ENCODE results near the gene DLG2.

The DLG2 gene

DNA sequence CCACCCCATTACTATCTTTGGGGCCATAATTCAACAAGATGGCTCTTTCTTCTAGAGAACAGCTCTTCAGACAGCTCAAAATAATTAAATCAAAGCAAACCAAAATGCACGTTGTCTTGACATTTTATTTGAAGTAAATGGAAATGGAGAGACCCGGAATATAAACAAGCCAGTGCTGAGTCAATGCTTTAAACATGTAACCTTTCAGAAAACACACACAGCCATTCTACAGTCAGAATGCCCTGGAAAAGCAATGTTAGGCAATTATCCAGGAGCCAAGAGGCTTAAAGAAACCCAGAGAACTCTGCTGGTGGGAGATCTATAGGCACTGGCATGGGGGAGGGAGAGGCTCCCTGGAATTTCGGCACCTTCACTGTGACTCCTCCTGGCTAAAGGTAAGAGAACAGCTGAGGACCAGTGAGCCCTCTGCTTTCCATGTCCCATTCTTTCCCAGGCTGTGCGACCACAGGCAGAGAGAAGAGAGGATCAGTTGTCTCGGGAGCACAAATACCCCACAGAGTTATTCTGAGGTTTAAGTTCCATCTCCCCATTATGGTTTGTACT lies 2086.9 kb downstream of the DLG2 start:
- no peak for FAIRE-seq
- no peak for TF ChIP-seq TAF1 (IDR thresholded peaks at IDR 0.05; ENCODE audit: low read depth, low read length)
- TF ChIP-seq POU2F2 (IDR thresholded peaks at IDR 0.05; ENCODE audit: low read depth, low read length): no peak
- TF ChIP-seq PAX5 (IDR thresholded peaks at IDR 0.05; ENCODE audit: insufficient read depth, low read length, severe bottlenecking): no peak
- no peak for TF ChIP-seq SPI1 (IDR thresholded peaks at IDR 0.05; ENCODE audit: low read depth, low read length)
- TF ChIP-seq POLR2AphosphoS5 (IDR thresholded peaks at IDR 0.05; ENCODE audit: low read depth, low read length): no peak
- TF ChIP-seq POLR2A (IDR thresholded peaks at IDR 0.05; ENCODE audit: low read depth, low read length): no peak
- no peak for DNase-seq (ENCODE audit: insufficient read length, low spot score)

DNA sequence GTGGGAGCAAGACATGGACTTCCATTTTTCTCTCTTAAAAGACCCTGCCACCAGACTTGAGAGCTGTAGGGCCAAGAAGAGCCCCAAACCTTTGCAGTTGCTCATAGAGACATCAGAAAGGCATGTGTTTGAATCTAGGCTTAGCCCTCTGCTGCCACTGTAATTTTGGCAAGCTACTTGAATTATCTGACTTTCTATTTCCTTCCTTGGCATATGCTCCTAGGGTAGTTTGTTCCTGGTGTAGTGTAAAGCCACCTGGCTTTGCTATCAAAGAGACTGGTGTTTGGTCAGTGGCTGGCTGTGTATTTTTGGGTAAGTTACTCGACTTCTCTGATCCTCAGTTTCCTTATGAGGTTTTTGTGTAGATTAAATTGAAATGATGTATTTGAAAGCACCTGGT lies 2088.9 kb downstream of the DLG2 start:
- DNase-seq (ENCODE audit: insufficient read length, low spot score) (no peak), FAIRE-seq (no peak)
- TF ChIP-seq TAF1 (IDR thresholded peaks at IDR 0.05; ENCODE audit: low read depth, low read length): no peak

DNA sequence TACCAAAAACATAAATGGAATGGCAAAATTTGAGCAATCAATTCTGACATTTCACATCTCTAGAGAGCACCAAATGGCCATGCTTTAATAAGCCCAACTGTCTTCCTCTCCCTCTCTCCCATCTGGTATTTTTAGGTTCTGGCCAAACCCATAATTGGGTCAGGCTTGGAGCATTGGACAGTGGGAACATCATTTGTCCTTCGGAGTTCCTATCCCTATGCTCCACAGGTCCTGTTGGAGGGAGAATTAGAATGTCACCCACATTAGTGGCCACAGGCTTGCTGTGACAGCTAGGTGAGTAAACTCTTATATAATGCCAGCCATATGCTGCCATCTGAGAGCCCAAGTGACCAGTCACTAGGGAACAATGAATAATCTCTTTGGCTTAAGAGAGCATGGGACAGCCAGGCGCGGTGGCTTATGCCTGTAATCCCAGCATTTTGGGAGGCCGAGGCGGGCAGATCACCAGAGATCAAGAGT lies 2090.0 kb downstream of the DLG2 start:
- TF ChIP-seq POU2F2 (IDR thresholded peaks at IDR 0.05; ENCODE audit: low read depth, low read length): no peak
- FAIRE-seq: no peak
- DNase-seq (ENCODE audit: insufficient read length, low spot score): no peak

DNA sequence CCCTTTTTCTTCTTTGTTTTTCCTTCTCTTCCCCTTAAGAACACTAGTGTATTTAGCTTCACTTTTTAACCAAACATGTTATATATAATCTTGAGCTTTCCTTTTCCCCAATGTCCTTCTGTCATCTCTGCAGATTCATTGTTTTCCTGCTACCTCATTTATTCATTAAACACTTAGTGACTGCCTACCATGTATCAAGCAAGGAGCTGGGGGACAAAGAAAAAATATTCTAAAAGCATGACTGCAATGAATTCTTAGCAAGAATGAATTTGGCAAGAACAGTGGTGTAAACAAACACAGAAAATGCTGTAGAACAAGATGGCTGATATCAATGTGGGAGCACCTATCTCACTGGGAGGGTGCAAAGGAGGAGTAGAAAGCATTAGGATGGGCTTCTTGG lies 2094.0 kb downstream of the DLG2 start:
- TF ChIP-seq SPI1 (IDR thresholded peaks at IDR 0.05; ENCODE audit: low read depth, low read length): no peak
- no peak for TF ChIP-seq PAX5 (IDR thresholded peaks at IDR 0.05; ENCODE audit: insufficient read depth, low read length, severe bottlenecking)
- no peak for TF ChIP-seq TAF1 (IDR thresholded peaks at IDR 0.05; ENCODE audit: low read depth, low read length)
- no peak for TF ChIP-seq POU2F2 (IDR thresholded peaks at IDR 0.05; ENCODE audit: low read depth, low read length)
- no peak for TF ChIP-seq POLR2A (IDR thresholded peaks at IDR 0.05; ENCODE audit: low read depth, low read length)
- no peak for TF ChIP-seq POLR2AphosphoS5 (IDR thresholded peaks at IDR 0.05; ENCODE audit: low read depth, low read length)
- DNase-seq (ENCODE audit: insufficient read length, low spot score): no peak
- FAIRE-seq: no peak

DNA sequence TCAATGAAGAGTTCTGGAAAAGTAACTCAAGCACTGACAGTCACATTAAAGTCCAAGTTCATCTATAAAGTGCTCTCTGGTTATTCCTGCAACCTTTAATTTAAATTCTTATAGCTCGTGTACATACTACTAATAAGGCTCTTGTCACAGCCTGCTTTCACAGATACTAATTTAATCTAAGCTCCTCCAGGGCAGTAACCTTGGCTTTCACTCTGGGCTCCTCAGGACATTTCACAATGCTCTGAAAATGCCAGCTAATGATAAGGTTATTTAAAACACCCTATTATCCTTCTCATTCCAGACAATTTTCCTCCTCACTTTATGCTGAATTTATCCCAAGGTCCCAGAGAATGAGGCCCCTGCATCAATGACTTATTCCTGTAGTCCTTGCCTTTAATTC lies 2098.3 kb downstream of the DLG2 start:
- FAIRE-seq (no peak), DNase-seq (ENCODE audit: insufficient read length, low spot score) (no peak)
- TF ChIP-seq POLR2AphosphoS5 (IDR thresholded peaks at IDR 0.05; ENCODE audit: low read depth, low read length) (no peak), SPI1 (IDR thresholded peaks at IDR 0.05; ENCODE audit: low read depth, low read length) (no peak), PAX5 (IDR thresholded peaks at IDR 0.05; ENCODE audit: insufficient read depth, low read length, severe bottlenecking) (no peak)

DNA sequence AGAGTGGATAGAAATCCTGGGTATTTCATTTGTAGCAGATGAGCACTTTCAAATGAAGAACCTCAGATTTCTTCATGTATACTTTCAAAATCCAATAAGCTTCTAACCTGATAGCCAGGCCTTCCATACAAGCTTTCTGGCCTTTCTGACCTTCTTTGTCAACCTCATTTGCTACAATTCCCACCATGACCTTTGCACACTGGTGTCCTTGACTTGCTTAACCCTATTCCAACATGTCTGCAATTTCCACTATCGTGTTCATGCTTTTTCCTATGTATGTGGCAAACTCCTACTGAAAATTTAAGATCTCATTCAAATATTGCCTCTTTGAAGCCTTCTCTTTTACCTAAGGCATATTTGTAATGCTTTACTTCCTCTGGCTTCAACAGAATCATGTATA lies 2098.9 kb downstream of the DLG2 start:
- FAIRE-seq: no peak
- no peak for TF ChIP-seq POLR2A (IDR thresholded peaks at IDR 0.05; ENCODE audit: low read depth, low read length)
- no peak for TF ChIP-seq PAX5 (IDR thresholded peaks at IDR 0.05; ENCODE audit: insufficient read depth, low read length, severe bottlenecking)
- TF ChIP-seq POLR2AphosphoS5 (IDR thresholded peaks at IDR 0.05; ENCODE audit: low read depth, low read length): no peak
- TF ChIP-seq SPI1 (IDR thresholded peaks at IDR 0.05; ENCODE audit: low read depth, low read length): no peak
- TF ChIP-seq TAF1 (IDR thresholded peaks at IDR 0.05; ENCODE audit: low read depth, low read length): no peak
- no peak for TF ChIP-seq POU2F2 (IDR thresholded peaks at IDR 0.05; ENCODE audit: low read depth, low read length)

DNA sequence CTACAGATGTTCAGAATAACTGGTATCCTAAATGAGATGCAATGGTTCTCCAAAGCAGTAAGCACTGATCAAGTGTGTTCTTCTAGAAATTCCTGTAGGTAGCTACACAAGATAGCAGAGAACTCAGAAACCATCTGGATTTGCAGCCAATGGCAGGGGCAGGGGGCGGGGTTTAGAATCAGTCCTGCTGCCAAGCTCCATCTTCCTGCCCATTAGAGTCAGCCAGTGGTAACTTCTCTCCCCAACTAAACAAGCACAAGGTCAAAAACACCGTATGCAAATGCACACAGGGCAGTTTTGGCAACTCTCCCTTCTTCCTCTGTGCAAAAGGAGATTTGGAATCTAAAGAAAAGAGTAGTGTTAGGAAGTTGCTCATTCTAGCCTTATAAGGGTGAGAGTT lies 2103.5 kb downstream of the DLG2 start:
- no peak for TF ChIP-seq PAX5 (IDR thresholded peaks at IDR 0.05; ENCODE audit: insufficient read depth, low read length, severe bottlenecking)
- no peak for TF ChIP-seq SPI1 (IDR thresholded peaks at IDR 0.05; ENCODE audit: low read depth, low read length)
- no peak for TF ChIP-seq POLR2AphosphoS5 (IDR thresholded peaks at IDR 0.05; ENCODE audit: low read depth, low read length)
- no peak for TF ChIP-seq TAF1 (IDR thresholded peaks at IDR 0.05; ENCODE audit: low read depth, low read length)
- no peak for TF ChIP-seq POLR2A (IDR thresholded peaks at IDR 0.05; ENCODE audit: low read depth, low read length)
- no peak for TF ChIP-seq POU2F2 (IDR thresholded peaks at IDR 0.05; ENCODE audit: low read depth, low read length)
- no peak for DNase-seq (ENCODE audit: insufficient read length, low spot score)
- FAIRE-seq: no peak

More for the DNA sequence above, 2098.9 kb downstream of the DLG2 start:
- DNase-seq (ENCODE audit: insufficient read length, low spot score): no peak

DNA sequence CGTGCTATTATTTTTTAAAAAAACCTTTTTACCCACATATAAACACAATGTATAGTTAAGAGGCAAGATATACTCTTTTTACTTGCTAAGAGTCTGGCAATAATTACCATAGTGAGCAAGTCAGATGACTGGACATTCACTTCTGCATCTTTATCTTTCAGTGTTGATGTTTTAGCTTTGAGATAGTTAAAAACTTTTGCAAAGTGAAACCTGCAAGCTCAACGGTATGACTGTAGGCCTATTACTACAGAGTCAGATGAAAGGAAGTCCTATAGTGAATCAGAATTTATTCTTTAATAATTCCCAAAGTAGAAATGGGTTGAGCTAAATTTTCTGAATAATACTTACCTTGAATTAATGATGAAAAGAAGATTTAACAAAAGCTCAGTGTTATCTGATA lies 2104.2 kb downstream of the DLG2 start:
- TF ChIP-seq TAF1 (IDR thresholded peaks at IDR 0.05; ENCODE audit: low read depth, low read length) (no peak), SPI1 (IDR thresholded peaks at IDR 0.05; ENCODE audit: low read depth, low read length) (no peak), POLR2A (IDR thresholded peaks at IDR 0.05; ENCODE audit: low read depth, low read length) (no peak), PAX5 (IDR thresholded peaks at IDR 0.05; ENCODE audit: insufficient read depth, low read length, severe bottlenecking) (no peak), POLR2AphosphoS5 (IDR thresholded peaks at IDR 0.05; ENCODE audit: low read depth, low read length) (no peak), POU2F2 (IDR thresholded peaks at IDR 0.05; ENCODE audit: low read depth, low read length) (no peak)
- DNase-seq (ENCODE audit: insufficient read length, low spot score) (no peak), FAIRE-seq (no peak)

DNA sequence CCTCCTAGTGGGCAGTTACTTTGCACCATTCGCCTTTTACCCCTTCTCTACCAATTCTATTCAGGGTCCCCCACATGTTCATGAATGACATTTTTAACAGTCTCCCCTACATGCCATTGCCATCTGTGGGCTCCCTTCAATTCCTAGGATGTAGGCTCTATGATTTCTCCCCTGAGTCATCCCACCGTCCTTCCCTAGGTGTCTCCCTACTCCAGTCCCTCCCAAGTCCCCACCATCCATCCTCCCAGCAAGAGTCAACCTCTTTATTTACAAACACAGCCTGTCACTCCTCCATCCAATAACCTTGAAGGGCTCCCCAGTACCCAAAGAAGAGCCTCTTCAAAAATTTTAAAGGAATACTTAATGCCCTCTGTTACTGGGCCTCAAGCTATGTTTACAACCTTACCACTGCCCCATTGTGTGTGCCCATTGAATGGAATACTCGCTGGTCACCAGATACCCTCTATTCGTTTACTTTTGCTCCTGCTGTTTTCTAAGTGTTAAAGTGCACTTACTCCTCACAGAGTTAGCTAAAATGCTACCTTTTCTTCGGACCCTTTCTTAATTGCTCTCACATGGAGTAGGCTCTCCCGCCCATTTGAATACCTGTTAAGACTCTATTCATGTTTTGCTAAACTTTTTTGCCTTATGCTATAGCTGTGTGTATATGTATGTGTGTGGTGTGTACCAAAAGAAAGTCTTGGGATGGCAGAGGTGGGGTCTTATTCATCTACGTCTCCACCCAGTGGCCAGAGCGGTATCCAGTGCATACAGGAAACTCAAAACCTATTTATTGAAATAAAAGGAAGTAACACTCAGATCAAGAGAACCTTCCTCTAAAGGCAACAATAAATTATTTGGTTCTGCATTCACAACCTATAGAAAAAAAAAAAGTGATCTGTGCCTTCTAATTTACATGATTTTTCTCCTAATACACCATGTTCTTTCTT lies 2105.2 kb downstream of the DLG2 start:
- DNase-seq (ENCODE audit: insufficient read length, low spot score) (no peak), FAIRE-seq (no peak)
- TF ChIP-seq TAF1 (IDR thresholded peaks at IDR 0.05; ENCODE audit: low read depth, low read length) (no peak), PAX5 (IDR thresholded peaks at IDR 0.05; ENCODE audit: insufficient read depth, low read length, severe bottlenecking) (no peak), POU2F2 (IDR thresholded peaks at IDR 0.05; ENCODE audit: low read depth, low read length) (no peak), SPI1 (IDR thresholded peaks at IDR 0.05; ENCODE audit: low read depth, low read length) (no peak), POLR2A (IDR thresholded peaks at IDR 0.05; ENCODE audit: low read depth, low read length) (no peak), POLR2AphosphoS5 (IDR thresholded peaks at IDR 0.05; ENCODE audit: low read depth, low read length) (no peak)

DNA sequence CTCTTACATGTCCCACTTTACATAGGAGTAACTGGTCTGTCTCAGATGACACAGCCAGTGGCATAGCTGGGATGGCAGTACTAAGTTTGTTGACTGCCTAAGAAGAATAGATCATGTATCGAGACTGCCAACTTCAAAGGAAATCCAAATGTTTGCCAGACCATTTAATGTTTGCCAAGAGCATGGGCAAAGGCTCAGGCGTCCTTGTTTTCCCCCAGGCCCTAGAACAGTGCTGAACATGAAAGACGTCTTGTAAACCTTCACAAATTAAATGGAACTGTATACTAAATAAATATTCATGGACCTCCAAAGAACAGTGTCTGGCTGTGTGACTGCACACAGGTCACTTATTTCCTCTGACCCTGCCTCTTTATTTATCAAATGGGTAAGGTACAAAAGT lies 2106.3 kb downstream of the DLG2 start:
- TF ChIP-seq TAF1 (IDR thresholded peaks at IDR 0.05; ENCODE audit: low read depth, low read length) (no peak), POU2F2 (IDR thresholded peaks at IDR 0.05; ENCODE audit: low read depth, low read length) (no peak), SPI1 (IDR thresholded peaks at IDR 0.05; ENCODE audit: low read depth, low read length) (no peak), POLR2AphosphoS5 (IDR thresholded peaks at IDR 0.05; ENCODE audit: low read depth, low read length) (no peak), PAX5 (IDR thresholded peaks at IDR 0.05; ENCODE audit: insufficient read depth, low read length, severe bottlenecking) (no peak), POLR2A (IDR thresholded peaks at IDR 0.05; ENCODE audit: low read depth, low read length) (no peak)
- FAIRE-seq: no peak
- no peak for DNase-seq (ENCODE audit: insufficient read length, low spot score)

Measured in GM12891 (cell line).